ENCODE measurements around the gene PHLPP2. TPM values are rescaled to one million over a fixed set of nuclear protein-coding genes. Genes with fewer than 3 reads are reported as not detected.

Gene PHLPP2
- total RNA-seq, 1 experiment from 2014 or later = 4.4 TPM

GRCh38 chr16:71649704-71650103, 74.8 kb downstream of the PHLPP2 start:
- Histone ChIP-seq H3K9me2 (replicated peaks; ENCODE audit: low read length) (no peaks in the 10 kb centered on the region), H3K9ac (ENCODE audit: low read length) (no peak overlapping the region), H2AFZ (ENCODE audit: low read length) (no peak overlapping the region), H3K27ac (ENCODE audit: low read length) (no peak overlapping the region), H3K36me3 (ENCODE audit: low read depth, low read length) (0 out of 2 replicates have a peak, but pooled peaks cover 7% of the 10 kb centered on the region), H3K4me2 (ENCODE audit: low read length) (no peak overlapping the region), H3F3A (ENCODE audit: low read length, unreplicated experiment) (no peaks in the 10 kb centered on the region), H3K4me1 (ENCODE audit: insufficient read depth, low read length) (no peaks in the 10 kb centered on the region), H3K9me3 (ENCODE audit: low read length) (no peaks in the 10 kb centered on the region), H3K79me2 (ENCODE audit: low read length) (no peaks in the 10 kb centered on the region), H4K20me1 (ENCODE audit: low read length) (no peaks in the 10 kb centered on the region), H3K4me3 (ENCODE audit: low read length) (no peak overlapping the region), H3K27me3 (ENCODE audit: low read length) (no peaks in the 10 kb centered on the region)
- no peak for TF ChIP-seq EZH2phosphoT487 (IDR thresholded peaks at IDR 0.05; ENCODE audit: borderline replicate concordance, low read length)
- no peak for TF ChIP-seq EZH2 (IDR thresholded peaks at IDR 0.05; ENCODE audit: low read length, unreplicated experiment)
- no peak for TF ChIP-seq CTCF (conservative IDR thresholded peaks at IDR 0.05; ENCODE audit: low read depth, low read length)
- ATAC-seq (no peak), DNase-seq (no peak)
- intact Hi-C loops (cut with micrococcal nuclease) = no loop called here
- ChIA-PET POLR2A (ENCODE audit: unreplicated experiment) (no interaction called here), CTCF (no interaction called here)
- no TSS peak for BruUV-seq (replicated peaks)

- BruUV-seq (replicated peaks) = no TSS peak
- DNase-seq (peak; percentile 12), ATAC-seq (peak; percentile 27; the same call in 1 of the 2 replicates)
- POLR2A ChIA-PET (ENCODE audit: unreplicated experiment) = no interaction called here
- Histone ChIP-seq H3K9me2 (replicated peaks; ENCODE audit: low read length) (no peaks in the 10 kb centered on the region), H3K27ac (ENCODE audit: low read length) (no peak overlapping the region), H3K9ac (ENCODE audit: low read length) (no peak overlapping the region), H3K36me3 (ENCODE audit: low read depth, low read length) (0 out of 2 replicates have a peak, but pooled peaks cover 7% of the 10 kb centered on the region), H3K9me3 (ENCODE audit: low read length) (no peaks in the 10 kb centered on the region), H3K27me3 (ENCODE audit: low read length) (no peaks in the 10 kb centered on the region), H3K4me1 (ENCODE audit: insufficient read depth, low read length) (no peaks in the 10 kb centered on the region), H3F3A (ENCODE audit: low read length, unreplicated experiment) (no peaks in the 10 kb centered on the region), H3K4me3 (ENCODE audit: low read length) (no peak overlapping the region), H3K4me2 (ENCODE audit: low read length) (no peak overlapping the region), H4K20me1 (ENCODE audit: low read length) (no peaks in the 10 kb centered on the region), H3K79me2 (ENCODE audit: low read length) (no peaks in the 10 kb centered on the region), H2AFZ (ENCODE audit: low read length) (no peak overlapping the region)
- intact Hi-C loops (cut with micrococcal nuclease) = no loop called here
- CTCF ChIA-PET = no interaction called here
- no peak for TF ChIP-seq EZH2phosphoT487 (IDR thresholded peaks at IDR 0.05; ENCODE audit: borderline replicate concordance, low read length)
- no peak for TF ChIP-seq EZH2 (IDR thresholded peaks at IDR 0.05; ENCODE audit: low read length, unreplicated experiment)
- peak; percentile 56 for TF ChIP-seq CTCF (conservative IDR thresholded peaks at IDR 0.05; ENCODE audit: low read depth, low read length)
Observed at GRCh38 chr16:71648921-71649320, 75.6 kb downstream of the PHLPP2 start.

GRCh38 chr16:71648162-71648561, 76.3 kb downstream of the PHLPP2 start:
- POLR2A ChIA-PET (ENCODE audit: unreplicated experiment) = no interaction called here
- Histone ChIP-seq H3F3A (ENCODE audit: low read length, unreplicated experiment) (no peaks in the 10 kb centered on the region), H3K27ac (ENCODE audit: low read length) (no peak overlapping the region), H3K27me3 (ENCODE audit: low read length) (no peaks in the 10 kb centered on the region), H4K20me1 (ENCODE audit: low read length) (no peaks in the 10 kb centered on the region), H3K79me2 (ENCODE audit: low read length) (no peaks in the 10 kb centered on the region), H3K9ac (ENCODE audit: low read length) (no peak overlapping the region), H2AFZ (ENCODE audit: low read length) (no peak overlapping the region), H3K36me3 (ENCODE audit: low read depth, low read length) (0 out of 2 replicates have a peak, but pooled peaks cover 7% of the 10 kb centered on the region), H3K4me1 (ENCODE audit: insufficient read depth, low read length) (no peaks in the 10 kb centered on the region), H3K4me2 (ENCODE audit: low read length) (no peak overlapping the region), H3K9me3 (ENCODE audit: low read length) (no peaks in the 10 kb centered on the region), H3K9me2 (replicated peaks; ENCODE audit: low read length) (no peaks in the 10 kb centered on the region), H3K4me3 (ENCODE audit: low read length) (no peak overlapping the region)
- TF ChIP-seq EZH2 (IDR thresholded peaks at IDR 0.05; ENCODE audit: low read length, unreplicated experiment) = no peak
- no peak for TF ChIP-seq CTCF (conservative IDR thresholded peaks at IDR 0.05; ENCODE audit: low read depth, low read length)
- TF ChIP-seq EZH2phosphoT487 (IDR thresholded peaks at IDR 0.05; ENCODE audit: borderline replicate concordance, low read length) = no peak
- DNase-seq (no peak), ATAC-seq (no peak)
- CTCF ChIA-PET = no interaction called here
- no TSS peak for BruUV-seq (replicated peaks)
- intact Hi-C loops (cut with micrococcal nuclease) = no loop called here
